OCI-LY1 (cell line): ENCODE measurements around the gene CHST13.

ENCODE experiments used
- H2AFZ ChIP-seq: fragments of 200-600 bp; sonication (generic), shearing (Covaris generic); 2 replicates; pipeline ENCODE4 v1.6.0; 2014; ENCODE audit warnings: antibody characterized with exemption, mild to moderate bottlenecking, low read length
- H3F3A ChIP-seq: fragments of 200-600 bp; sonication (generic), shearing (Covaris generic); 2 replicates; pipeline ENCODE4 v1.6.0; 2014; ENCODE audit warnings: mild to moderate bottlenecking, antibody characterized with exemption, low read length, moderate library complexity; ENCODE audit not compliant: insufficient read depth
- H3K27ac ChIP-seq: fragments of 200-600 bp; sonication (generic); 2 replicates; pipeline ENCODE4 v1.5.1; 2014; ENCODE audit warnings: low read length, mixed run types, mild to moderate bottlenecking, low read depth; ENCODE audit not compliant: poor library complexity, severe bottlenecking
- H3K27me3 ChIP-seq: fragments of 200-600 bp; sonication (generic); 2 replicates; pipeline ENCODE4 v1.6.0; 2014; ENCODE audit warnings: antibody characterized with exemption, mild to moderate bottlenecking, low read length, moderate library complexity; ENCODE audit not compliant: insufficient read depth
- H3K36me3 ChIP-seq: fragments of 200-600 bp; sonication (generic); 2 replicates; pipeline ENCODE4 v1.6.1; 2014; ENCODE audit warnings: mild to moderate bottlenecking, antibody characterized with exemption, low read length, moderate library complexity, mixed read lengths; ENCODE audit not compliant: insufficient read depth
- H3K4me1 ChIP-seq: fragments of 200-600 bp; sonication (generic); 2 replicates; pipeline ENCODE4 v1.5.1; 2014; ENCODE audit warnings: mild to moderate bottlenecking, low read length, moderate library complexity; ENCODE audit not compliant: insufficient read depth, severe bottlenecking
- H3K4me2 ChIP-seq: fragments of 200-600 bp; sonication (generic), shearing (Covaris generic); 2 replicates; pipeline ENCODE4 v1.6.1; 2014; ENCODE audit warnings: low read length
- H3K4me3 ChIP-seq: fragments of 200-600 bp; sonication (generic); 2 replicates; pipeline ENCODE4 v1.5.1; 2014; ENCODE audit warnings: low read length, low read depth, mild to moderate bottlenecking, mixed read lengths; ENCODE audit not compliant: poor library complexity, severe bottlenecking
- H3K79me2 ChIP-seq: fragments of 200-600 bp; shearing (Covaris generic); 2 replicates; pipeline ENCODE4 v1.6.1; 2016; ENCODE audit warnings: mixed run types, low read length, mixed read lengths; ENCODE audit not compliant: insufficient read depth
- H3K9ac ChIP-seq: fragments of 200-600 bp; sonication (generic), shearing (Covaris generic); 2 replicates; pipeline ENCODE4 v1.6.1; 2014; ENCODE audit warnings: mild to moderate bottlenecking, low read length, mixed read lengths
- H3K9me2 ChIP-seq: fragments of 200-600 bp; sonication (generic), shearing (Covaris generic); 2 replicates; pipeline ENCODE4 v1.6.1; 2014; ENCODE audit warnings: low read depth, mild to moderate bottlenecking, low read length, mixed read lengths
- H3K9me3 ChIP-seq: fragments of 200-600 bp; shearing (Covaris generic); 2 replicates; pipeline ENCODE4 v1.6.1; 2014; ENCODE audit warnings: low read length, mixed read lengths
- H4K20me1 ChIP-seq: fragments of 200-600 bp; sonication (generic), shearing (Covaris generic); 2 replicates; pipeline ENCODE4 v1.6.0; 2016; ENCODE audit warnings: mild to moderate bottlenecking, low read length; ENCODE audit not compliant: insufficient read depth
- EZH2 ChIP-seq: fragments of 200-600 bp; sonication (generic), shearing (Covaris generic); IDR thresholded peaks from 2 replicates; pipeline ENCODE4 v1.8.0; 2017; ENCODE audit warnings: borderline replicate concordance, mixed run types, mild to moderate bottlenecking, antibody characterized with exemption, low read length, moderate library complexity, mixed read lengths
- TF ChIP-seq, protein P1 (sequence below): fragments of 200-600 bp; sonication (generic), shearing (Covaris generic); IDR thresholded peaks from 2 replicates; pipeline ENCODE4 v1.5.1; 2017; ENCODE audit warnings: mild to moderate bottlenecking, antibody characterized with exemption, low read length, moderate library complexity, mixed read lengths

The CHST13 gene

DNA sequence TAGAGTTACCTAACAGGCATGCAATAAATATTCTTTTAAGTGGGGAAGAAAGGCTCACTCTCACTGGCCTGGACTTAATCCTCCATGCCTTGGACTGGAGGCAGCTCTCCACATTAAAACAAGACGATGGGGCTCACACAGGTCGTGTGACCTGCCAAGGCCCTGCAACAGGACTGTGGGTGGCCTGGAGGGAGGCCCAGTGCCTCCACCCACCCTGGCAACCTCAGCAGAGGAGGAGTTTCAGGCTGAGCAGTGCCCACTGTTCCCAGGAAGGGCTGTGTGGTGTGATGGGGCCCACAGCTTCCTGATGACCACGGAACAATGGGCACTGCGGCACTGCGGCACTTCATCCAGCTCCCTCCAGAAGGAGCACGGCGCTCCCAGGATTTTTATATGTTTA, 11.9 kb upstream of the CHST13 start:
- H3K27me3 ChIP-seq, result peaks cover 2% of the 10 kb centered on the region; the same call in 1 of the 2 replicates
- H3K4me2 ChIP-seq, result no peak overlapping the region
- H3F3A ChIP-seq, result no peaks in the 10 kb centered on the region
- H3K4me3 ChIP-seq, result no peak overlapping the region
- H3K9me3 ChIP-seq, result no peaks in the 10 kb centered on the region
- H4K20me1 ChIP-seq, result no peaks in the 10 kb centered on the region
- H3K9me2 ChIP-seq, result no peaks in the 10 kb centered on the region
- no peaks in the 10 kb centered on the region for H3K4me1 ChIP-seq
- H3K9ac ChIP-seq, result no peak overlapping the region
- H2AFZ ChIP-seq, result no peak overlapping the region
- no peaks in the 10 kb centered on the region for H3K79me2 ChIP-seq
- no peak overlapping the region for H3K27ac ChIP-seq
- TF ChIP-seq EZH2, result no peak
- TF ChIP-seq, protein P1, sequence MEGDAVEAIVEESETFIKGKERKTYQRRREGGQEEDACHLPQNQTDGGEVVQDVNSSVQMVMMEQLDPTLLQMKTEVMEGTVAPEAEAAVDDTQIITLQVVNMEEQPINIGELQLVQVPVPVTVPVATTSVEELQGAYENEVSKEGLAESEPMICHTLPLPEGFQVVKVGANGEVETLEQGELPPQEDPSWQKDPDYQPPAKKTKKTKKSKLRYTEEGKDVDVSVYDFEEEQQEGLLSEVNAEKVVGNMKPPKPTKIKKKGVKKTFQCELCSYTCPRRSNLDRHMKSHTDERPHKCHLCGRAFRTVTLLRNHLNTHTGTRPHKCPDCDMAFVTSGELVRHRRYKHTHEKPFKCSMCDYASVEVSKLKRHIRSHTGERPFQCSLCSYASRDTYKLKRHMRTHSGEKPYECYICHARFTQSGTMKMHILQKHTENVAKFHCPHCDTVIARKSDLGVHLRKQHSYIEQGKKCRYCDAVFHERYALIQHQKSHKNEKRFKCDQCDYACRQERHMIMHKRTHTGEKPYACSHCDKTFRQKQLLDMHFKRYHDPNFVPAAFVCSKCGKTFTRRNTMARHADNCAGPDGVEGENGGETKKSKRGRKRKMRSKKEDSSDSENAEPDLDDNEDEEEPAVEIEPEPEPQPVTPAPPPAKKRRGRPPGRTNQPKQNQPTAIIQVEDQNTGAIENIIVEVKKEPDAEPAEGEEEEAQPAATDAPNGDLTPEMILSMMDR, result no peak
- no peaks in the 10 kb centered on the region for H3K36me3 ChIP-seq

DNA sequence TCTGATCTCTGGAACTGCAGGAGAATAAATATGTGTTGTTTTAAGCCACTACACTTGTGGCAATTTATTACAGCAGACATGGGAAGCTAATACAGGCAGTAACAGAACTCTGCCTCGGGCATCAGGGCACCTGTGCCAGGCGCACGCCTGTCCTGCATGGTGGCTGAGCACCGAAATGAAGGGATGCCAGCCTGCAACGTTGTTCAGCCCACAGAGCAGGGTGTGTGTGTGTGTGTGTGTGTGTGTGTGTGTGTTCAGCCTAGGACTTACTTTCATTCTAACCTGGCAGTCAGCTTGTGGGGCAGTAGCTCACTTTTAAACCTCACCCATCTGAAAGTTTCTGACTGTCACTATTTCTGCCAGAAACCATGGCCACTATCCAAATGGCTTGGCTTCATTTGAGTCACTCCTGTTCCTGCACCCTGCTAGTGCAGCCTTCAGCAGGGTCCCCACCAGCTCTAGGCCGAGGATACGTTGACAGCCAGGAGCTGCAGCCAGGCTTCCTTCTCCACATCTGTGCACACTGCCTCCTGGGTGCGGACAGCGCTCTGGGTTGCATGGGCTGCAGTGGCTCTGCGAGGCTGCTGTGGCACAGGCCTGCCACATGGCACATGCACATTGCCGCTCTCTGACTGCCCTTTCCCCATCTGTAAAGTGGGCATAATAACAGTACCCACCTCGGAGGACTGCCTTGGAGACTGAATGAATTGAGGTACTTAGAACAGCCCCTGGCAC, 10.9 kb upstream of the CHST13 start:
- Histone ChIP-seq H3K27me3 (no peaks in the 10 kb centered on the region), H3K4me2 (no peak overlapping the region), H3K36me3 (no peaks in the 10 kb centered on the region), H3K9me2 (no peaks in the 10 kb centered on the region), H3K4me1 (no peaks in the 10 kb centered on the region), H3K4me3 (no peak overlapping the region), H3K79me2 (no peaks in the 10 kb centered on the region), H3F3A (no peaks in the 10 kb centered on the region), H4K20me1 (no peaks in the 10 kb centered on the region), H2AFZ (no peak overlapping the region), H3K9me3 (no peaks in the 10 kb centered on the region), H3K27ac (no peak overlapping the region), H3K9ac (no peak overlapping the region)
- no peak for TF ChIP-seq EZH2
- TF ChIP-seq, protein P1, result no peak

DNA sequence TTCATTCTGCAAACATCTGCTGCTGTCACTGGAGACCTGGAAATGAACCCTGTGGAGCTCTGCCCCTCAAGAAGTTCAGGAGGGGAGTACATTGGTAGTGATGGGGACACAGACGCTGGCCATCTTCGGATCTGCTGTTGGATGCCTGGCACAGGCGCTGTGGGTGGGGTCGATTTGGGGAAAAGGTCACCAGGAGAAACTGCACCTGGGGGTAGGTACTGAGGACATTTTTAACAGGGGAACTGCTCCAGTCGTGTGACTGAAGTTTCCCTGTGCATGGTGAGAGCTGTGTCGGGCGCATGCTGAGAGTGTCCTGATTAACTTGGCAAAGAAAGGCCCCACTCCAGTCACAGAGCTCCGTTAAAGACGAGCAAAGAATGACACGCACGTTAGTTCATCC, 9.8 kb upstream of the CHST13 start:
- TF ChIP-seq, protein P1, result no peak
- no peak for TF ChIP-seq EZH2
- Histone ChIP-seq H3K36me3 (no peaks in the 10 kb centered on the region), H3K4me2 (no peak overlapping the region), H3K27me3 (no peaks in the 10 kb centered on the region), H3K4me1 (no peaks in the 10 kb centered on the region), H3K79me2 (no peaks in the 10 kb centered on the region), H3K9me3 (no peaks in the 10 kb centered on the region), H3K9me2 (no peaks in the 10 kb centered on the region), H3K27ac (no peak overlapping the region), H3K9ac (no peak overlapping the region), H3K4me3 (no peak overlapping the region), H4K20me1 (no peaks in the 10 kb centered on the region), H3F3A (no peaks in the 10 kb centered on the region), H2AFZ (no peak overlapping the region)
